Measurements from ENCODE around the gene TSHZ2.

- TF ChIP-seq CTCF (IDR thresholded peaks at IDR 0.05) (no peak), RELA (CRISPR knock-in tag; IDR thresholded peaks at IDR 0.05; ENCODE audit: borderline replicate concordance) (no peak), ARID4B (CRISPR knock-in tag; IDR thresholded peaks at IDR 0.05; ENCODE audit: borderline replicate concordance) (no peak), HMGXB4 (CRISPR knock-in tag; IDR thresholded peaks at IDR 0.05) (no peak), ATF3 (CRISPR knock-in tag; conservative IDR thresholded peaks at IDR 0.05) (no peak), SP1 (CRISPR knock-in tag; conservative IDR thresholded peaks at IDR 0.05) (no peak), NR2C2 (CRISPR knock-in tag; IDR thresholded peaks at IDR 0.05) (no peak), CREM (CRISPR knock-in tag; IDR thresholded peaks at IDR 0.05) (no peak), TEAD4 (CRISPR knock-in tag; IDR thresholded peaks at IDR 0.05) (no peak)
Observed at GRCh38 chr20:53148771-53149147, 176.6 kb downstream of the TSHZ2 start.

All from WTC11 (cell line).